Measurements from ENCODE around the gene ENPP3.

ENPP3 gene

GRCh38 chr6:131681585-131681984 is 44.5 kb downstream of the ENPP3 start:
- H3K4me3 ChIP-seq (ENCODE audit: low read length in 2 of 2), result no peak overlapping the region
- no peak for DNase-seq (ENCODE audit: low spot score)
- H3K27me3 ChIP-seq (ENCODE audit: control insufficient read depth in 3 of 3, insufficient read depth in 3 of 3, low read depth in 1 of 3, low read length in 3 of 3), result no peaks in the 10 kb centered on the region
- no peaks in the 10 kb centered on the region for H3K9me3 ChIP-seq (replicated peaks in 1 of 2; ENCODE audit: control insufficient read depth in 2 of 2, insufficient read depth in 1 of 2, low read depth in 1 of 2, low read length in 2 of 2)
- H2BK5ac ChIP-seq (ENCODE audit: low read length), result no peak overlapping the region
- H3K9ac ChIP-seq (ENCODE audit: low read depth, low read length, poor library complexity), result no peak overlapping the region
- H2AK5ac ChIP-seq (ENCODE audit: low read depth, low read length), result no peak overlapping the region
- no peak overlapping the region for H2BK15ac ChIP-seq (ENCODE audit: low read length)
- H4K91ac ChIP-seq (ENCODE audit: low read depth, low read length, poor library complexity), result no peak overlapping the region
- H2BK120ac ChIP-seq (ENCODE audit: low read depth, low read length), result no peak overlapping the region
- H2AFZ ChIP-seq (ENCODE audit: low read length), result no peak overlapping the region
- H3K79me1 ChIP-seq (ENCODE audit: low read depth, low read length), result no peaks in the 10 kb centered on the region
- H3K4me1 ChIP-seq (ENCODE audit: control insufficient read depth in 2 of 2, insufficient read depth in 1 of 2, low read depth in 1 of 2, low read length in 2 of 2), result peaks cover 2 to 4% of the 10 kb centered on the region in 2 donors
- no peaks in the 10 kb centered on the region for H3K36me3 ChIP-seq (replicated peaks in 1 of 2; ENCODE audit: control insufficient read depth in 2 of 2, insufficient read depth in 2 of 2, low read length in 2 of 2)
- H2BK12ac ChIP-seq (ENCODE audit: low read length), result no peak overlapping the region
- H3K23ac ChIP-seq (ENCODE audit: low read depth, low read length, poor library complexity), result no peak overlapping the region
- H3K27ac ChIP-seq (replicated peaks; ENCODE audit: low read length), result no peak overlapping the region
- no peak overlapping the region for H3K14ac ChIP-seq (ENCODE audit: low read length)
- no peak overlapping the region for H3K4me2 ChIP-seq (ENCODE audit: insufficient read depth, low read length, poor library complexity, severe bottlenecking)
- no peak overlapping the region for H4K8ac ChIP-seq (ENCODE audit: low read depth, low read length)
- no peak overlapping the region for H3K18ac ChIP-seq (ENCODE audit: low read length)
- H3K4ac ChIP-seq (ENCODE audit: low read length), result no peak overlapping the region

DNA sequence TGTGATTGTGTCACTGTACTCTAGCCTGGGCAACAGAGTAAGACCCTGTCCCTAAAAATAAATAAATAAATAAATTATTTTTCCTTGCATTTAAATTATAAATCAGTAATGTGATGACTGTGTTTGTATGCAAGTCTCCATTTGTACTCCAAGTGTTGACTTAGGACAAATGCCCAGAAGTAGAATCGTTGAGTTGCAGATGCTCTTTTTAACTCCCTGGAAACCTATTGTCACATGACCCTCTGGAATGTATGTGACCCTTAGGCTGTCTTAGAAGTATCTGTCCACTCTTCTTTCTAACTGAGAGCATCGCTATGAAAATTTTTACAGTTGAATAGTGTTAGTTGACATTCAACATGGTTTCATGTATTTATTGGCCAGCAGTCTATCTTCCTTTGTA is 45.3 kb downstream of the ENPP3 start:
- no peak overlapping the region for H4K91ac ChIP-seq (ENCODE audit: low read depth, low read length, poor library complexity)
- no peak overlapping the region for H3K4ac ChIP-seq (ENCODE audit: low read length)
- H2BK15ac ChIP-seq (ENCODE audit: low read length), result no peak overlapping the region
- no peak overlapping the region for H2BK120ac ChIP-seq (ENCODE audit: low read depth, low read length)
- no peak overlapping the region for H2AFZ ChIP-seq (ENCODE audit: low read length)
- H3K14ac ChIP-seq (ENCODE audit: low read length), result no peak overlapping the region
- DNase-seq (ENCODE audit: low spot score), result no peak
- no peak overlapping the region for H2AK5ac ChIP-seq (ENCODE audit: low read depth, low read length)
- WGBS, 2 donors (ENCODE audit: extremely low coverage in 2 of 2, insufficient read length in 2 of 2, insufficient replicate concordance in 1 of 2), result no CpG with 5 or more reads among the region's 2 CpGs
- H2BK12ac ChIP-seq (ENCODE audit: low read length), result no peak overlapping the region
- H3K27ac ChIP-seq (replicated peaks; ENCODE audit: low read length), result no peak overlapping the region
- no peak overlapping the region for H3K4me3 ChIP-seq (ENCODE audit: low read length in 2 of 2)
- no peaks in the 10 kb centered on the region for H3K36me3 ChIP-seq (replicated peaks in 1 of 2; ENCODE audit: control insufficient read depth in 2 of 2, insufficient read depth in 2 of 2, low read length in 2 of 2)
- no peak overlapping the region for H3K4me2 ChIP-seq (ENCODE audit: insufficient read depth, low read length, poor library complexity, severe bottlenecking)
- no peak overlapping the region for H4K8ac ChIP-seq (ENCODE audit: low read depth, low read length)
- H3K27me3 ChIP-seq (ENCODE audit: control insufficient read depth in 3 of 3, insufficient read depth in 3 of 3, low read depth in 1 of 3, low read length in 3 of 3), result no peaks in the 10 kb centered on the region
- no peak overlapping the region for H3K23ac ChIP-seq (ENCODE audit: low read depth, low read length, poor library complexity)
- H3K4me1 ChIP-seq (ENCODE audit: control insufficient read depth in 2 of 2, insufficient read depth in 1 of 2, low read depth in 1 of 2, low read length in 2 of 2), result peaks cover 2 to 4% of the 10 kb centered on the region in 2 donors
- no peak overlapping the region for H2BK5ac ChIP-seq (ENCODE audit: low read length)
- H3K79me1 ChIP-seq (ENCODE audit: low read depth, low read length), result no peaks in the 10 kb centered on the region
- no peak overlapping the region for H3K18ac ChIP-seq (ENCODE audit: low read length)
- no peak overlapping the region for H3K9ac ChIP-seq (ENCODE audit: low read depth, low read length, poor library complexity)
- no peaks in the 10 kb centered on the region for H3K9me3 ChIP-seq (replicated peaks in 1 of 2; ENCODE audit: control insufficient read depth in 2 of 2, insufficient read depth in 1 of 2, low read depth in 1 of 2, low read length in 2 of 2)

- H3K4ac ChIP-seq (ENCODE audit: low read length), result no peak overlapping the region
- no peaks in the 10 kb centered on the region for H3K9me3 ChIP-seq (replicated peaks in 1 of 2; ENCODE audit: control insufficient read depth in 2 of 2, insufficient read depth in 1 of 2, low read depth in 1 of 2, low read length in 2 of 2)
- no peak overlapping the region for H4K8ac ChIP-seq (ENCODE audit: low read depth, low read length)
- no peak overlapping the region for H3K23ac ChIP-seq (ENCODE audit: low read depth, low read length, poor library complexity)
- no peak overlapping the region for H3K4me2 ChIP-seq (ENCODE audit: insufficient read depth, low read length, poor library complexity, severe bottlenecking)
- no peak overlapping the region for H2AK5ac ChIP-seq (ENCODE audit: low read depth, low read length)
- no peak overlapping the region for H3K27ac ChIP-seq (replicated peaks; ENCODE audit: low read length)
- no peak for DNase-seq (ENCODE audit: low spot score)
- H3K14ac ChIP-seq (ENCODE audit: low read length), result no peak overlapping the region
- H3K79me1 ChIP-seq (ENCODE audit: low read depth, low read length), result no peaks in the 10 kb centered on the region
- H3K27me3 ChIP-seq (ENCODE audit: control insufficient read depth in 3 of 3, insufficient read depth in 3 of 3, low read depth in 1 of 3, low read length in 3 of 3), result no peaks in the 10 kb centered on the region
- H2BK120ac ChIP-seq (ENCODE audit: low read depth, low read length), result no peak overlapping the region
- H4K91ac ChIP-seq (ENCODE audit: low read depth, low read length, poor library complexity), result no peak overlapping the region
- no peak overlapping the region for H3K9ac ChIP-seq (ENCODE audit: low read depth, low read length, poor library complexity)
- H3K18ac ChIP-seq (ENCODE audit: low read length), result no peak overlapping the region
- H2BK12ac ChIP-seq (ENCODE audit: low read length), result no peak overlapping the region
- no peak overlapping the region for H2BK15ac ChIP-seq (ENCODE audit: low read length)
- no peak overlapping the region for H3K4me3 ChIP-seq (ENCODE audit: low read length in 2 of 2)
- WGBS, 2 donors (ENCODE audit: extremely low coverage in 2 of 2, insufficient read length in 2 of 2, insufficient replicate concordance in 1 of 2), result no CpG with 5 or more reads among the region's 6 CpGs
- H2AFZ ChIP-seq (ENCODE audit: low read length), result no peak overlapping the region
- no peaks in the 10 kb centered on the region for H3K36me3 ChIP-seq (replicated peaks in 1 of 2; ENCODE audit: control insufficient read depth in 2 of 2, insufficient read depth in 2 of 2, low read length in 2 of 2)
- no peak overlapping the region for H2BK5ac ChIP-seq (ENCODE audit: low read length)
- peaks cover under 1 to 4% of the 10 kb centered on the region in 2 donors for H3K4me1 ChIP-seq (ENCODE audit: control insufficient read depth in 2 of 2, insufficient read depth in 1 of 2, low read depth in 1 of 2, low read length in 2 of 2)
Observed at GRCh38 chr6:131683479-131683878, 46.4 kb downstream of the ENPP3 start.

- Histone ChIP-seq H2AK5ac (ENCODE audit: low read depth, low read length) (no peak overlapping the region), H3K23ac (ENCODE audit: low read depth, low read length, poor library complexity) (no peak overlapping the region), H3K27me3 (ENCODE audit: control insufficient read depth in 3 of 3, insufficient read depth in 3 of 3, low read depth in 1 of 3, low read length in 3 of 3) (no peaks in the 10 kb centered on the region), H2BK15ac (ENCODE audit: low read length) (no peak overlapping the region), H3K9me3 (replicated peaks in 1 of 2; ENCODE audit: control insufficient read depth in 2 of 2, insufficient read depth in 1 of 2, low read depth in 1 of 2, low read length in 2 of 2) (no peaks in the 10 kb centered on the region), H3K4me3 (ENCODE audit: low read length in 2 of 2) (no peak overlapping the region), H3K27ac (replicated peaks; ENCODE audit: low read length) (no peak overlapping the region), H3K4me2 (ENCODE audit: insufficient read depth, low read length, poor library complexity, severe bottlenecking) (no peak overlapping the region), H4K91ac (ENCODE audit: low read depth, low read length, poor library complexity) (no peak overlapping the region), H3K79me1 (ENCODE audit: low read depth, low read length) (no peaks in the 10 kb centered on the region), H3K18ac (ENCODE audit: low read length) (no peak overlapping the region), H2AFZ (ENCODE audit: low read length) (no peak overlapping the region), H2BK120ac (ENCODE audit: low read depth, low read length) (no peak overlapping the region), H3K4ac (ENCODE audit: low read length) (no peak overlapping the region), H3K14ac (ENCODE audit: low read length) (no peak overlapping the region), H3K36me3 (replicated peaks in 1 of 2; ENCODE audit: control insufficient read depth in 2 of 2, insufficient read depth in 2 of 2, low read length in 2 of 2) (no peaks in the 10 kb centered on the region), H3K4me1 (ENCODE audit: control insufficient read depth in 2 of 2, insufficient read depth in 1 of 2, low read depth in 1 of 2, low read length in 2 of 2) (no peaks in the 10 kb centered on the region), H2BK12ac (ENCODE audit: low read length) (no peak overlapping the region), H4K8ac (ENCODE audit: low read depth, low read length) (no peak overlapping the region), H3K9ac (ENCODE audit: low read depth, low read length, poor library complexity) (no peak overlapping the region), H2BK5ac (ENCODE audit: low read length) (no peak overlapping the region)
- DNase-seq (ENCODE audit: low spot score), result no peak
- no CpG with 5 or more reads among the region's 4 CpGs for WGBS, 2 donors (ENCODE audit: extremely low coverage in 2 of 2, insufficient read length in 2 of 2, insufficient replicate concordance in 1 of 2)
Observed at GRCh38 chr6:131685266-131685780, 48.2 kb downstream of the ENPP3 start.

All from neuronal stem cell (in vitro differentiated cells).